HG03045 (cell line): Measurements from ENCODE around the gene ANKHD1.

Experiments used
- ATAC-seq: cut with Tn5 transposase; IDR thresholded peaks from one replicate; pipeline ENCODE4 v1.9.1; 2021; ENCODE audit warnings: mild to moderate bottlenecking, moderate library complexity; ENCODE audit not compliant: unreplicated experiment

Gene ANKHD1

GRCh38 chr5:140367256-140368013 is 34.2 kb upstream of the ANKHD1 start:
- no peak for ATAC-seq

DNA sequence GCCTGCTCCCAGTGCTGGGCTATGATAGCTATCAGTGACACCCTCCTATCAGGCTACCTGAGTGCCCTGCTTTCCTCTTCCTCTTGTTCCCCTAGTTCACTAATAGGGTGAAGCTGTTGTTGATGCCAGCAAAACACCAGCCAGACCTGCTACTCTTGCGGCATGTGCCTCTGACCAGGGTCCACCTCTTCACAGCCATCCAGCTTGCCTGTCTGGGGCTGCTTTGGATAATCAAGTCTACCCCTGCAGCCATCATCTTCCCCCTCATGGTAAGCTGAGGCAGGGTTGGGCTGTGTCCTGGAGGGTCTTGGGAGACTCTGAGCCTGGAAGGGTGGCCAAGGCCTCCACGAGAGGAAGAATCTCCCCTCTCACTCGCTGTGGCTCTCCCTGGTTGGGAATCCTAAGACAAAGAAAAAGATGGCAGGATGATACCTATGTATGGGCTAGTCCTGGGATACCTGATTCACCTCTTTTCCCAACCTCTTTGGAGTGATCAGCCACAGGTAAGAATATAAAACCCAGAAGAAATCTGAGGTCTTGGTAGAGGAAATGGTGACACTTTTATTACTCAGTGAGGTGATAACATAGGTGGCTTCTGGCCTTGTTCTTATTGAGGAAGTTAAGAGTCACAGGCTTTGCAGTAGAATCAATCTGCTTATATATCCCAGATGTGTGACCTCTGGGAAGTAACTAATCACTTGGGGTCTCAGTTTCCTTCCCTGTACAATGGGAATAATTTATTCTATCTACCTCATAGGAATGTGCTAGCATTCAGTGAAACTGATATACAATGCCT is 30.1 kb upstream of the ANKHD1 start:
- ATAC-seq = no peak

DNA sequence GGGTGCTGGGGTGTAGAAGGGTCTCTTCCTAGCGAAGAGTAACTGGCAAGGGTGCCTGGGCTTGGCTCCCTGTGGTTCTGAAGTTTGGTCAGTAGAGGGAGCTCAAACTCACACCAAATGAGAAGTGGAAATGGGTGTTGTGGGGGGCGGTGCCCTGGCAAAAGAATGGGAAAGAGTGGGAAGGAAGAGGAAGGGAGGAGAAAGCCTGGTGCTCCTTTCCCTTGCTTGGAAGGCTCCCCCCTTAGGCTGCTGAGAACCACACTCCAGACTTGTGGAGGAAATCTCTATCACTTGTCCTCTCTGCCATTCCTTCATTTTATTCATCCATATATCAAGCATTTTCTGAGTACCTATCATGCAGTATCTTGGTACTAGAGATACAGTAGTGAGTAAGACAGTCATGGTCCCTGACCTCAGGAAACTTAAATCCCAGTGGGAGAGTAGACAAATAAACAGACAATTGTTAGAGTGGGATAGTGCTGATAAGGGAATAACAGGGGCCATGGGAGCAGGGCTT is 28.6 kb upstream of the ANKHD1 start:
- no peak for ATAC-seq

GRCh38 chr5:140381351-140381750 is 20.3 kb upstream of the ANKHD1 start:
- ATAC-seq = no peak

- ATAC-seq = no peak
These were observed 19.7 kb upstream of the ANKHD1 start for GRCh38 chr5:140381972-140382371.

DNA sequence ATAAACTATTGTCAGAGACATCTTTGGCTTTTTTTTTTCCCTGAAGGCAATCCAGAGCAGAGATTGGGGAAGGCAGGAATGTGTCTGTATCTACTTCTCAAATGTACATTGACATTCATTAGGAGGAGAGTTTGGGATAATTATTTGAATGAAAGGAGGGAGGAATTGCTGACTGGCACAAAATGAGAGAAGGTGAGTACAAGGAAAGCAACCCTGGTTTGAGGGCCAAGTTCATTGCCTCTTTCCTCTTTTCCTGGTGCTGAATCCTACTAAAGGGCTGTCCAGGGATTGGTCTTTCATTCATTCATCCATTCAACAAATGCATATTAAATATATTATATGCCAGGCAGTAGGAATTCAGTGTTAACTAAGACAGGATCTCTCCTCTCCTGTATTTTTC is 18.8 kb upstream of the ANKHD1 start:
- ATAC-seq = no peak

DNA sequence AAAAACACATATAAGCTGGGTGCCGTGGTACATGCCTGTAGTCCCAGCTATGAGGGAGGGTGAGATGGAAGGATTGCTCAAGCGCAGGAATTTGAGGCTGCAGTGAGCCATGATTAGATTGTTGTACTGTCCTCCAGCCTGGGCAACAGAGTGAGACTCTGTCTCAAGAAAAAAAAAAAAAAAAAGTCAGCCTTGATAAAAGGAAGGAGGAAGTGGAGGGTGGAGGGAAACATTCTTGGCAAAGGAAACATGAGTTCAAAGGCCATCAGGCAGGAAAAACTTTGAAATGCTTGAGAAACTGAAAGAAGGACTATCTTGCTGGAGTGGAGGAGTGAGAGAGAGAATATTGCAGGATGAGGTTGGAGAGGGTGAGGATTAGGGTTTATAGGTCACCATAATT is 18.3 kb upstream of the ANKHD1 start:
- no peak for ATAC-seq

GRCh38 chr5:140388052-140388451 is 13.6 kb upstream of the ANKHD1 start:
- ATAC-seq = no peak

- ATAC-seq = no peak
These were observed 10.3 kb upstream of the ANKHD1 start for GRCh38 chr5:140391312-140391711.

GRCh38 chr5:140391732-140392131 is 9.9 kb upstream of the ANKHD1 start:
- ATAC-seq = no peak

DNA sequence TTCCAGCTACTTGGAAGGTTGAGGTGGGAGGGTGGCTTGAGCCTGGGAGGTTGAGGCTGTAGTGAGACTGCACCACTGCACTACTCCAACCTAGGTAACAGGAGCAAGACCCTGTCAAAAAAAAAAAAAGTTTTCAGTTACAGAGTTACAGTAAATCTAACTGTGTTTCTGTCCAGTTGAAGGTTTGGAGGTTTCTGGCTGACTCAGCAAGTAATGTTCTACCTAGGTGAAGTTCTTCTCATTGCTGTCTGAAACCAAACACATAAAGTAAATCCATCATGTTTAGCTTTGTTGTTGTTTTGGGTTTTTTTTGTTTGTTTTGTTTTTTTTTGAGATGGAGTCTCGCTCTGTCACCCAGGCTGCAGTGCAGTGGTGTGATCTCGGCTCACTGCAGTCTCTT is 7.9 kb upstream of the ANKHD1 start:
- no peak for ATAC-seq

GRCh38 chr5:140398379-140398811 is 3.2 kb upstream of the ANKHD1 start:
- no peak for ATAC-seq

- peak; percentile 1 for ATAC-seq
These were observed 1.5 kb upstream of the ANKHD1 start for GRCh38 chr5:140399979-140400729.

- ATAC-seq = peak; percentile 73
These were observed 787 bp upstream of the ANKHD1 start for GRCh38 chr5:140400730-140401361.

GRCh38 chr5:140402258-140403074 is 833 bp downstream of the ANKHD1 start:
- no peak for ATAC-seq

DNA sequence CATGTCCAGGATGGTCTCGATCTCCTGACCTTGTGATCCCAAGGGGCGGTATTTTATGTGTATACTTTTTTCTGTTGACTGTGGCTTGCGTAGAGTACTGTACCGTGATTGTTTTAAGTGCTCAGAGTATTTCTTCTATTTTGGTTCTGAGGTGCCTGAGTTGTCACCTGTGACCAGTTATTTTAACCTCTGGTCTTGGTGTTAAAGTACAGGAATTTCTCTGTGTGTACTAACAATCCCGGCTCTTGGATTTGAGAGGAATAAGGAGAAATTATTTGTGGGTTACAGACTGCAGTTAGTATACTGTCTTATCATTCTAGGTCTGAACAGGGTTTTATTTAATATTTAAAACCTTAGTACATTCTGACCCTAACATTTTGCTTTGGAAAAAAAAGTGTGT is 2.0 kb downstream of the ANKHD1 start:
- no peak for ATAC-seq

GRCh38 chr5:140408750-140409241 is 7.2 kb downstream of the ANKHD1 start:
- no peak for ATAC-seq

GRCh38 chr5:140413230-140413629 is 11.6 kb downstream of the ANKHD1 start:
- no peak for ATAC-seq

GRCh38 chr5:140417235-140417634 is 15.6 kb downstream of the ANKHD1 start:
- ATAC-seq = no peak
